HG02759 (cell line): ENCODE data around the gene RNF144B.
A peak's percentile ranks its signal among the peaks of the same experiment; 100 is the strongest.

ENCODE experiments used
- ATAC-seq: cut with Tn5 transposase; IDR thresholded peaks from one replicate; pipeline ENCODE4 v1.9.1; 2021; ENCODE audit warnings: mild to moderate bottlenecking, moderate library complexity; ENCODE audit not compliant: unreplicated experiment

Gene RNF144B

GRCh38 chr6:18478610-18479009, 91.5 kb downstream of the RNF144B start:
- no peak for ATAC-seq

GRCh38 chr6:18481870-18482269, 94.7 kb downstream of the RNF144B start:
- ATAC-seq = no peak

GRCh38 chr6:18485660-18486435, 98.7 kb downstream of the RNF144B start:
- peak; percentile 81 for ATAC-seq

- no peak for ATAC-seq
Observed at GRCh38 chr6:18488004-18488403, 100.9 kb downstream of the RNF144B start.

- ATAC-seq = no peak
Observed at GRCh38 chr6:18488526-18489270, 101.5 kb downstream of the RNF144B start.

- ATAC-seq = no peak
Observed at GRCh38 chr6:18489335-18489734, 102.2 kb downstream of the RNF144B start.

- ATAC-seq = no peak
Observed at GRCh38 chr6:18491308-18492045, 104.3 kb downstream of the RNF144B start.

GRCh38 chr6:18492972-18493371, 105.8 kb downstream of the RNF144B start:
- no peak for ATAC-seq

- no peak for ATAC-seq
Observed at GRCh38 chr6:18493382-18493891, 106.3 kb downstream of the RNF144B start.

- ATAC-seq = no peak
Observed at GRCh38 chr6:18493925-18494324, 106.8 kb downstream of the RNF144B start.

GRCh38 chr6:18495236-18495635, 108.1 kb downstream of the RNF144B start:
- no peak for ATAC-seq

GRCh38 chr6:18496462-18496861, 109.3 kb downstream of the RNF144B start:
- no peak for ATAC-seq

- no peak for ATAC-seq
Observed at GRCh38 chr6:18497006-18497405, 109.9 kb downstream of the RNF144B start.

GRCh38 chr6:18498408-18498807, 111.3 kb downstream of the RNF144B start:
- ATAC-seq = no peak

- ATAC-seq = no peak
Observed at GRCh38 chr6:18500921-18501662, 113.9 kb downstream of the RNF144B start.

- ATAC-seq = peak; percentile 57
Observed at GRCh38 chr6:18501663-18502013, 114.5 kb downstream of the RNF144B start.

GRCh38 chr6:18503206-18503592, 116.0 kb downstream of the RNF144B start:
- no peak for ATAC-seq

GRCh38 chr6:18503593-18504231, 116.6 kb downstream of the RNF144B start:
- ATAC-seq = peak; percentile 77

GRCh38 chr6:18504232-18504596, 117.1 kb downstream of the RNF144B start:
- no peak for ATAC-seq

GRCh38 chr6:18506382-18507017, 119.3 kb downstream of the RNF144B start:
- ATAC-seq = no peak
